HG03064 (cell line): ENCODE measurements around the gene BICC1.
A peak's percentile ranks its signal among the peaks of the same experiment; 100 is the strongest.

Source experiments
- ATAC-seq: cut with Tn5 transposase; IDR thresholded peaks from one replicate; pipeline ENCODE4 v1.9.1; 2021; ENCODE audit warnings: low read depth; ENCODE audit not compliant: unreplicated experiment

Gene BICC1

GRCh38 chr10:58515291-58515941 lies 2.7 kb downstream of the BICC1 start:
- no peak for ATAC-seq

DNA sequence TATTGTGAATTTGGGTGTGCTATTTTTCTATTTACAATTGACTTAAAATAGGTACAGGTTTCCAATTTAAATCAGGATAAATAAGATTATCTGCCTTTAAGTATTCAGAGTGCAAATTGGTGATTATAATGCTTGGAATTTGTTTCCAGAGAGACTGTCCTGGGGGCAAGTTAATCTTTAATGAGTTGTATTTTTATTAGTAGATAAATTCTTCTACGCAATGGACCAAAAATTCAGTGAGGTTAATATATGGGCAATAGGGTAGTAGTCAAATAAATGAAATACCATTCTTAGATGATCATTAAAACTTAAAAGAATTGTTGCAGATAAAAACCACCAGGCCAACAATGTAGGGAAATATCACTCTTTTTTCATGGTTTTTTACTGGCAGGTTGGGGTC lies 3.4 kb downstream of the BICC1 start:
- ATAC-seq, result no peak

GRCh38 chr10:58516671-58517070 lies 4.0 kb downstream of the BICC1 start:
- ATAC-seq, result no peak

DNA sequence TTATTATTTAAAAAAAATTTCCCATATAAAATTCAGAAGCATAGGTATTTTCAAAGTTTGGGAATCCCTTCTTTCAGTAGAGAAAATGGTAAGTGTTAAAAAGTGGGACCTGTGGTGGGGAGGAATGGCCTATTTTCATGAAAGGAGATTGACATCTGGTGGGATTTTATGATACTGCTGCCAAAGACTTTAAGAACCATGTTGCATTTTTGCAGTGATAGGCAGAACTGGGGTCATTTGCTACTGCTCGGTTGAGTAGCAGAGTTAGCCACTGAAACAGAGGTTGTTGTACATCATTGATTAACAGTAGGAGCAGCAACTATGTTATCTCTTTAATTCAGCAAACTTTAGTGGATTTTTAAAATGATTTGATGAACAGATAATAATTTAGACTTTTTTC lies 4.4 kb downstream of the BICC1 start:
- ATAC-seq, result no peak

DNA sequence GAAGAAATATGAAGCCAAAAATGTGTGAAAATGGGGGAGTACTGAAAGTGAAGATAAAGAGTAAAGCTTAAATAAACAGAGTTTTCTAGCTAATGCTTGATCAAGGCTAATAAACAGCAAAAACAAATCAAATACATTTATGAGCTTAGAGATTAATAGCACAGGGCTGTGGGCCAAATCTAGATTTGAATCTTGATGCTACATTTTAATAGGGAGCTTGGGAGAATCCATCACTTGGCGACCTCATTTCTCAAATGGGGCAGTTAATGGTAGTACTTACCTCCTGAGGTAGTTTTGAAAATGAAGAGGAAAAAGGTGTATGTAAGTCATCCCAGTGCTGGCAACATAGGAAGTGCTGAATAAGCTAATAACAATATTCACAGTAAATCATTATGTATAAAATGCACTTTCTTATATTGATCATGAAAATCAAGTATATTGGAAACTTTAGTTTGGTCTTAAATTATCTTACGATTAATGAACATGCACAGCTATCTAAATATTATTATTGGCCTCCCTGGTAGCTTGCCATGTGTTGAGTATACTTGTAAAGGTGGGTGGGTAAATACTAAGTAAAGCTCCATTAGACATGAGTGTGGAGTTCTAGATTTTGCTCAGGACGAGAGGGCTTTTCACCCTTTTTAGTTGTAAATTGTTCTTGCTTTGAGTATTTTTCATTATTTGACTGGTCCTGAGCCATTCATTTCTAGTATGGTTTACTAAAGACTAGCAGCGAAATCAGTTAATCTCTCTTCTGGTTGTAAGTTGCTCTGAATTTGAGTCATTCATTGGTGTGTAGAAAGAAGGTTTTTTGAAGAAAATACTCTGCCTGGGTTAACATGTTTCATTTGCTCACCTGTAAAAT lies 5.1 kb downstream of the BICC1 start:
- ATAC-seq, result no peak

DNA sequence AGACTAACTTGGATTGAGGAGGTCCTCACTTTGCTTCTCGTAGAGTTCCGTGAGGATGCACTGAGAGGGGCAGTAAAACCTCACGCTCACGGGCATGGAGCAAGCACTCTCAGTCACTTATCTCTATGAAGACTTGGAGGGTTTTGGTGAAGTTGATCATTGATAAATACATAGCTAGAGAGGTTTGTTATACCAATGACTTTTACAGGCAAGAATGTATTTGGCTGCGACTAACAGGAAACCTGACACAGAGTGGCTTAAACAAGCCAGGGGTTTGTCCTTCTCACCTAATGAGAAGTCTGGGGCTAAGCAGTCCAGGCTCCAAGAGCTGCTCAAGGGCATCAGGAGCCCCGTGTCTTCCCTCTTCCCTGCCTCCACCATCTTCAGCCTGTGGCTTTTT lies 6.1 kb downstream of the BICC1 start:
- no peak for ATAC-seq

DNA sequence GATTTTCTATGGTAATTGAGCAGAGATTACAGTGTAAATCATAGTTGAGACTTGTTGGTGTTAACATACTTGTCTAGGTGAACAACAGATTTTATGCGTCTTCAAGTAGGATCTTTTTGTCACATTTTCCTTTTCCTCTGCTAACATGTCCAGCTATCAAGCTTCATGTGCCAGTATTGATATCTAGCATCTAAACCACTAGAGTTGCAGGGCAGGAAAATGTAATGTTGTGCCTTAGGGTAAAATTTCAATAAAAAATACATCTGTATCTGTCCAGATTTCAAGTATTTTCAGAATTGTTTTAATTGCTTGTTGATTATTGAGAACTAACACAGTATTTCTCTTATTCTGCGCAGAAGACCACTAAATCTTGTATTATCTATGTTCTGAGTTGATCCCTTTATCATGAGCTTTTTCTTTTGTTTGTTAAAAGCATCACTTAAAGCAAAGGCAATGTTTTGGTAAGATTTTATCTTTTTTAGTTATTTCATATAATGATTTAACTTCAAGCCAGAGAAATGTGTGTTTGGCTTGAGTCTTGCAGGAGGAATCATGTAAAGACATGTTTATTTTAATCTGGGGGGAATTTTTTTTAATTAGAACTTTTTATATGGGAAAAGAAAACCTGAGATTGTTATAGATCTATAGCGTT lies 16.5 kb downstream of the BICC1 start:
- no peak for ATAC-seq

DNA sequence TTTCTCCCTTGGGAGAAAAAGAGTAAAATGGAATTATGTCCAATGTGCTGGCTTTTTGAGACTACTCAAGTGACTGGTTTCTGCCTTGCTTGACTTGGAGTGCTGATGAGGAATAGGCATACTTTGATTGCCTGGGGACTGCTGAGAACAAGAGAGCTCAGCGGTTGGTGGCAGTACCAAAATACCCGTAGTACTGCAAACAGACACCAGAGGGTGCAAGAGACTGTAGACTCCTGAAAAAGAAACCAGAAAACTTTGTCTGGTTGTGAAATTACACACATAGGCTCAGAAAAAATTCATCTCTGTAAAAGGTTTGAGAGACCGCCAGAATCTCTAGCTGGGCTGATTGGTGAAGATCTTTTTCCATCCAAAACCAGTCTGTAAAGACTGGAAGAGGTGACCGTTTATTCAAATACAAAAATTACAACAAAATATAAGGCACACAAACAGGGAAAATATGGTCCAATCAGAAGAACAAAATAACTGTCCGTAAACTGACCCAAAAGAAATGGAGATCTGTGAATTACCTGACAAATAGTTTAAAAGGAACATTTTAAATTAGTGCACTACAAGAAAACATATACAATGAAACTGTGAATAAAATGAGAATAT lies 18.5 kb downstream of the BICC1 start:
- peak; percentile 91 for ATAC-seq

- ATAC-seq, result no peak
Measured at GRCh38 chr10:58535311-58535710, 22.6 kb downstream of the BICC1 start.

- no peak for ATAC-seq
Measured at GRCh38 chr10:58543141-58543540, 30.5 kb downstream of the BICC1 start.

GRCh38 chr10:58544135-58544534 lies 31.5 kb downstream of the BICC1 start:
- ATAC-seq, result no peak

DNA sequence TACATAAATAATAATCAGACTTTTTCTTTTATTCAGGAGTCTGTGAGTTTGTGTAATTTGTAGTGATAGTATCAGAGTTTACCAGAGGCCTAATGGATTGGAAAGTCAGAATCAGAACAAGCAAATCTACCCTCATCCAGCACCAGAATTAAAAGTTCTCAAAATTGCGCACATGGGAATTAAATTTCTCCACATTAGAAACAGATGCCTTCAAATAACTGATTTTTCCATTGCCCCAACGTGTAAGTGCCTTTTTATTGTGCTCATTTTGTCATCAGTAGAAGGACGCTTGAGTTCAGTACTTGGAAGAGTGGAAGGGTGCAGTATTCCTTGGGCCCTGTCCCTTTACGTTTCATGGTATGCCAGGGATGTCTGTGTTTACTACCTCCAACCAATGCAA lies 32.8 kb downstream of the BICC1 start:
- ATAC-seq, result no peak

DNA sequence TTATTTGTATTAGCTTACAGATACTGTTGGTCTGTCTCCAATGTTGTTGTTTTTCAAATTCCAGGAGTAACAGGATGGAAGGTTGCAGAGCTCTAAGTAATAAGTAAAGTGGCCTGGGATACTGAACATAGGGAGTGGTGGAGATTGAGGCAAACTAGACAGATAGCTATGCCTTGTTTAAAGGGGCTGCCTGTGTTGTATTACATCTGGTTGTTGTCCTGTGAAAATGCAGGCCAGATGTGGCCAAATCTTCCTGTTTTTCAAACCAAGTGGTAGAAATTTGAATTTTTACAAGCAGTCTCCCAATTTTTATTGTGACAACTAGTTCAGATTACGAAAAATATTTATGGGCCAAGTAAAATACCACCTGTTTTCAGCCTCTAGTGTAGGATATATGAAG lies 33.5 kb downstream of the BICC1 start:
- ATAC-seq, result no peak

GRCh38 chr10:58546722-58547445 lies 34.2 kb downstream of the BICC1 start:
- ATAC-seq, result no peak

- no peak for ATAC-seq
Measured at GRCh38 chr10:58547963-58548362, 35.3 kb downstream of the BICC1 start.

DNA sequence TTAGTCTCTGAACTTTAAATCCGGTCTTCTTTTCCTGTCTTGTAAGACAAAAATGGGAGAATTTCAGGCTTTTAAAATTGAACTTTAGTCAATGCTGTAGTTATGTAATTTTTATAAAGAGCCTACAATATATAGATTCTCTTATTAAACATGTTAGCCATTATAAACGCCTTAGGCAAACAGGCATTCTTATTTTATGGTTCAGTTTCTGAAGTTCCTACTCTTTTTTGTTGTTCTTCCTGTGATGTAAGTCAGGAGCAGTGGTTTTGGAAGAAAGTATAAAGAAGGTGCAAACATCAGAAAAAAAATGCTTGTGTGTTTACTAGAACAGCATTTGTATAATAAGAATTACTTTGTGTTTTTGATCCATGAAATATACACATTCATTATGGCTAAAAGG lies 41.6 kb downstream of the BICC1 start:
- ATAC-seq, result no peak

DNA sequence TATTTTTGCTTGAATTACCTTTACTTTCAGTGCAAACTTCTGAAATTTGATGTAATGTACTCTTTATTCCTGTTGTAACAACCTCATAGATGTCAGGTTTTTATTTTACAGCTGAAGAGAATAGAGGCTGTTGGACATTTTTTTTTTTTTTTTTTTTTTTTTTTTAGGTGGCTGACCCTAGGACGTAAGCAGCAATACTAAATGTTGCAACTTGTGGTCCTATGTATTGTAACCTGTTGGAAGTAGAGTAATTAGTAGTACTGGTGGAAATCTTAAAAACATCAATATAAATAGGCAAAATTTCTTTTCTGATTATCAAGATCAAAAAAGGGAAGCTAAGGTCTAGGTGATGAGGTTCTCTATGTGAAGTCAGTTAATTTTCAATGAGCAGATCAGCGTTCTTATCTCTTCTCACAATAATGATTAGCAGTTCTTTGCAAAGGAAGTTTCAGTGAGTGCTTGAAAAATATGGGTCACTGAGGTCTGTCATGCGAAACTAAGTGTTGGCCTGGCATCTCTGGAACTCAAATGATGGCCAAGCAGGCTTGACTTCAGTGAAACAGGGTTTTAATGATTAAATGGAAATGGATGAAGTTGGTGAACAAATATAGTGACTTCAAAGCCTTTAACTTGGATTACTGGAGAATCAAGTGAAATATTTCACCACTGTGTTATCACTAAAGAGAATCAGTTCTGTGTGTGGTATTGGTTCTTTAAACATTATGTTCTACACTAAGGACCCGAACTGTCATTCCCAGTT lies 42.7 kb downstream of the BICC1 start:
- ATAC-seq, result no peak

DNA sequence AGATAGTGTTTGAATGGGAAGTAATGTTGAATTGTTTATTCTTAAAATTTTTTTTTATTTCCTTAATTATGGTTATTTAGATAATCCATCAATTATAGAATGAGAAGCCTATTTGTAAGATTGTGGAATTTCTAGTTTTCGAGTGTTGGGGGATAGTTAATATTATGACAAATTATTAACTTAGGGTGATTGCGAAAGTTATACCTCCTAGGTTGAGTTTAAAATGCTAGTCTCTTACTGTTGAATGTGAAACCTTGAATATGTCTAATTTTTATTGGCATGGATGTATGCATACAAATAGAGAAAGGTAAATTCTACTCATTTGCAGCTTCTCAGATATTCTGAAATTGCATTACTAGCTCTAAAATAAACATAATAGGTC lies 43.2 kb downstream of the BICC1 start:
- no peak for ATAC-seq

GRCh38 chr10:58556516-58557165 lies 44.0 kb downstream of the BICC1 start:
- no peak for ATAC-seq
